HepG2 (cell line): Measurements from ENCODE around the gene GUCA2B. TPM values are rescaled to one million over a fixed set of nuclear protein-coding genes. Genes with fewer than 3 reads are reported as not detected.
A peak's percentile ranks its signal among the peaks of the same experiment; 100 is the strongest.

Experiments used
- ATAC-seq: fragments of 200-7000 bp; cut with Tn5 transposase; 3 replicates; pipeline ENCODE4 v1.9.1; 2020; ENCODE audit warnings: mild to moderate bottlenecking, moderate library complexity
- BruUV-seq: library from RNA; stranded (reverse); fragments of 400-500 nt; replicated peaks from 2 replicates; lab custom pipeline; 2021; lab: Mats Ljungman, UMichigan
- CTCF ChIA-PET: fragments of 300-600 bp; formaldehyde crosslinking; extraction: SDS; loops from one replicate; lab custom pipeline; 2021; ENCODE audit warnings: low total read pairs, inconsistent platforms, low intra/inter-chr PET ratio; lab: Yijun Ruan, JAX
- POLR2A ChIA-PET: fragments of 350-600 bp; sonication (Branson Sonifier 250); formaldehyde crosslinking; loops from one replicate; lab custom pipeline; 2020; ENCODE audit warnings: antibody characterized with exemption, inconsistent platforms; lab: Yijun Ruan, JAX
- DNase-seq: peaks from one replicate; pipeline ENCODE4 v3.0.0-alpha.2; 2015; ENCODE audit warnings: low spot score
- FAIRE-seq: peaks from 3 replicates; lab custom pipeline; 2011; peaks lifted over from hg19 to GRCh38; lab: Jason Lieb, UNC
- H2AFZ ChIP-seq: one replicate; pipeline ENCODE4 v1.6.1; 2011; ENCODE audit warnings: low read length, inconsistent platforms
- H3K27ac ChIP-seq: fragments of 300-600 bp; 3 replicates; pipeline ENCODE4 v1.8.0; 2011; ENCODE audit warnings: mixed run types, mild to moderate bottlenecking, mixed read lengths, low read length, inconsistent platforms; ENCODE audit not compliant: insufficient read depth; ENCODE audit errors: extremely low read length
- H3K27me3 ChIP-seq, 2 experiments: fragments of 200-600 bp in 1 of 2; 2 replicates in 1 of 2; 3 replicates in 1 of 2; pipeline versions ENCODE4 v1.6.0 to v1.8.0; 2011; ENCODE audit warnings: low read length in 2 of 2, mild to moderate bottlenecking in 2 of 2, moderate library complexity in 2 of 2, inconsistent platforms in 1 of 2; ENCODE audit not compliant: insufficient read depth in 2 of 2, control insufficient read depth in 1 of 2
- H3K36me3 ChIP-seq, 2 experiments: fragments of 200-600 bp in 1 of 2; replicated peaks in 1 of 2; 2 replicates in 1 of 2; 3 replicates in 1 of 2; pipeline versions ENCODE4 v1.5.1 to v1.8.0; 2011; ENCODE audit warnings: low read length in 2 of 2, inconsistent platforms in 1 of 2; ENCODE audit not compliant: insufficient read depth in 2 of 2, control insufficient read depth in 1 of 2
- H3K4me1 ChIP-seq: 2 replicates; pipeline ENCODE4 v1.5.1; 2012; ENCODE audit warnings: low read length, inconsistent platforms; ENCODE audit not compliant: insufficient read depth
- H3K4me2 ChIP-seq: 2 replicates; pipeline ENCODE4 v1.6.0; 2011; ENCODE audit warnings: low read depth, low read length, inconsistent platforms
- H3K4me3 ChIP-seq, 3 experiments: fragments of 200-600 bp in 1 of 3; sonication (generic), shearing (Covaris generic) in 1 of 3; replicated peaks in 1 of 3; 2 replicates each; pipeline ENCODE4 v1.5.1; 2011 to 2016; ENCODE audit warnings: low read length in 3 of 3, inconsistent platforms in 2 of 3, low read depth in 2 of 3, mild to moderate bottlenecking in 2 of 3, control low read depth in 1 of 3, mixed read lengths in 1 of 3; ENCODE audit not compliant: insufficient read depth in 1 of 3
- H3K79me2 ChIP-seq: one replicate; pipeline ENCODE4 v1.6.1; 2011; ENCODE audit warnings: low read length, inconsistent platforms; ENCODE audit not compliant: insufficient read depth
- H3K9ac ChIP-seq: 2 replicates; pipeline ENCODE4 v1.6.0; 2011; ENCODE audit warnings: mild to moderate bottlenecking, low read depth, low read length, inconsistent platforms; ENCODE audit not compliant: insufficient read depth
- H3K9me3 ChIP-seq: 2 replicates; pipeline ENCODE4 v1.5.1; 2012; ENCODE audit warnings: mild to moderate bottlenecking, low read length
- H4K20me1 ChIP-seq: 2 replicates; pipeline ENCODE4 v1.6.0; 2011; ENCODE audit warnings: inconsistent platforms, mild to moderate bottlenecking, low read length, moderate library complexity; ENCODE audit not compliant: insufficient read depth
- CENPT ChIP-seq: sonication (generic); formaldehyde crosslinking; IDR thresholded peaks from 2 replicates; pipeline ENCODE4 v1.8.0; 2022; ENCODE audit warnings: low read depth, mild to moderate bottlenecking, moderate library complexity, missing genetic modification reagents
- FIP1L1 ChIP-seq: fragments of 200-400 bp; formaldehyde crosslinking; IDR thresholded peaks from 2 replicates; pipeline ENCODE4 v1.6.1; 2018; ENCODE audit warnings: low read depth, mild to moderate bottlenecking, low read length, moderate library complexity, borderline replicate concordance; ENCODE audit not compliant: insufficient read depth
- ZNF224 ChIP-seq: sonication (generic); formaldehyde crosslinking; IDR thresholded peaks from 2 replicates; pipeline ENCODE4 v1.5.0; 2020; ENCODE audit warnings: mild to moderate bottlenecking, missing genetic modification reagents
- ZNF326 ChIP-seq: sonication (generic); formaldehyde crosslinking; IDR thresholded peaks from 2 replicates; pipeline ENCODE4 v1.4.0; 2020; ENCODE audit warnings: missing genetic modification reagents, borderline replicate concordance
- WGBS: methylation state at CpG from one replicate; pipeline ENCODE4 v1.1.6; 2017; ENCODE audit warnings: low lambda C conversion rate; 5-methylcytosine and 5-hydroxymethylcytosine counted together
- in situ Hi-C: cut with HindIII; loops from 2 replicates; pipeline ENCODE4 v1.10.0; 2017; ENCODE audit warnings: low pct_unique_long_range_greater_than_20kb; ENCODE audit not compliant: extremely low pct_ligation_motif_present
- intact Hi-C: fragments of 100-400 bp; cut with micrococcal nuclease; formaldehyde crosslinking; loops from one replicate; pipeline ENCODE4 v1.10.0; 2022; ENCODE audit not compliant: unreplicated experiment
- polyA plus RNA-seq, 8 experiments: library from polyadenylated mRNA; depleted of rRNA in 3 of 8; stranded (reverse) in 7 of 8; unstranded in 1 of 8; fragments of >200 nt; fragmentation: Illumina TruSeq in 4 of 8; extraction: Trizol in 4 of 8; gene quantifications; 2 replicates each; pipeline versions ENCODE4 v1.2.1 to v1.2.3, GENCODE V29; 2011 to 2016; ENCODE audit warnings: low read depth in 4 of 8, missing spikeins in 1 of 8, mixed read lengths in 1 of 8; ENCODE audit not compliant: insufficient read depth in 1 of 8
- total RNA-seq, 5 experiments: library from RNA; depleted of rRNA; stranded (reverse); fragments of >200 nt; fragmentation: Illumina TruSeq; extraction: Trizol; gene quantifications; 2 replicates each; pipeline ENCODE4 v1.2.3, GENCODE V29; 2016; ENCODE audit warnings: low read depth in 1 of 5
- TF ChIP-seq, protein P1 (sequence below): fragments of 450-650 bp; IDR thresholded peaks from 2 replicates; pipeline ENCODE4 v1.6.1; 2016

The GUCA2B gene
- total and polyA plus RNA-seq, 2 of the 13 experiments (the other 11 are each of a cell fraction or from before 2014, with no cell fraction given): not detected

DNA sequence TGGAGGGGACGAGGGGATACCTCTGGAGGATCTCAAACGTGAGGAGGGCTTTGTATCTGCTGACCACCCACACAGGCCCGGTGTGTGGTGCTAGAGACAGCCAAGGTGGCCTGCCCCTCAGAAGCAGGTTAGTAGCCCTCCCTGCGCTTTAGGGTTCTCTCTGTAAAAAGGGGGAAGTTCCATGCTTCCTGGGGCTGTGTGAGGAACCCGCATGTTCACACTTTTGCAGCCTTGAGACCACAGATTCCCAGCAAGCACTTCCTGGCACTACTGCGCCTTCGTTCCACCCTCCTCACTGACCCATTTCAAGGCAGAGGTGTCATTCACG, 7.9 kb upstream of the GUCA2B start:
- intact Hi-C loops (no loop called here), in situ Hi-C loops (loop anchor here (10.0 kb wide), 1 partner anchor 599 kb away; the partner anchor contains the start of gene CLDN19)
- Histone ChIP-seq H3K4me1 (peaks cover 8% of the 10 kb centered on the region; the same call in 1 of the 2 replicates), H3K36me3 (no peaks in the 10 kb centered on the region), H2AFZ (no peak overlapping the region), H3K79me2 (no peaks in the 10 kb centered on the region), H3K9me3 (no peaks in the 10 kb centered on the region), H3K4me3 (no peak overlapping the region; a peak in 1 of 6 replicates), H3K4me2 (no peak overlapping the region), H3K9ac (no peak overlapping the region), H3K27ac (no peak overlapping the region), H3K27me3 (peaks cover 3 to 46% of the 10 kb centered on the region in 2 experiments; a peak in 3 of 5 replicates), H4K20me1 (no peaks in the 10 kb centered on the region)
- 20% methylated on average over 5 of the region's 8 CpGs for WGBS
- DNase-seq: no peak
- no peak for ATAC-seq
- FAIRE-seq: no peak
- no peak for TF ChIP-seq ZNF326 (CRISPR knock-in tag)
- TF ChIP-seq ZNF224: no peak
- no peak for TF ChIP-seq FIP1L1
- POLR2A ChIA-PET: no interaction called here
- CTCF ChIA-PET: no interaction called here
- BruUV-seq: no TSS peak

DNA sequence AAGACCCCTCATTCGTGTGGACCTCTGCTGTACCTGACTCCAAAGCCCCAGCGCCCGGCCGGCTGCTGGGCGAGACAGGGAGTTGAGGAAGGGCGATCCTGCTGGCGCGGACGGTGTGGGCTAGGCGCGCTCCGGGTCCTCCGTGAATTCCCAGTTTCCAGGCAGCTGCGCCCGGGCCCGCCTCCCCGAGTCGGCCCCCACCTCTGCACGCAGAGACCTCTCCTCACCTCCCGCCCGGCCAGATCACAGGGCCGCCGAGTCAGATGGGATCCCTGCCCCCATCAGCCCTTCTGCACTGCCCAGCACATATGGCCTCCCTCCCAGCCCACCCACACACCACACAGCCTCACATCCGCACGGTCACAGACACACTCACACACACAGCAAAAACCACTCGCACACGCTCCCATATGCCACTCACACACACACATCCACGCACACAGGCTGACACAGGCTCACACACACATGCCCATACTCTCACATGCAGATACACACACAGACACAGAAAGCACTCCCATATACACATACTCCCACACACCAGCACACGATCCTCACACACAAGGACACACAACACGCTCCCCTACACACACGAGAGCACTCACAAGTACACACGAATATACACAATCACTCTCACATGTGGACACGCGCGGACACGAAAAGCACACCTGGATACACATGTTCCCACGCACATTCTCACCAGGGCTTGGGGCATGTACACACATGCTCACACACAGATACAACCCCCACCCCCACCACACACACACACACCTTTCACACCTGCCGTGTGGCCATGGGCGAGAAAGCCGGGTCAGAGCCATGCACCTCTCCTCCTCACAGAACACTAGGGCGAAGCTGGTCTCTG, 7.2 kb upstream of the GUCA2B start:
- Histone ChIP-seq H3K9me3 (no peaks in the 10 kb centered on the region), H3K4me1 (peaks cover 8% of the 10 kb centered on the region; the same call in 1 of the 2 replicates), H3K9ac (no peak overlapping the region), H3K27me3 (peaks cover 3 to 46% of the 10 kb centered on the region in 2 experiments; a peak in 3 of 5 replicates), H2AFZ (no peak overlapping the region), H4K20me1 (no peaks in the 10 kb centered on the region), H3K4me2 (no peak overlapping the region), H3K79me2 (no peaks in the 10 kb centered on the region), H3K36me3 (no peaks in the 10 kb centered on the region), H3K4me3 (no peak overlapping the region; a peak in 1 of 6 replicates), H3K27ac (no peak overlapping the region)
- WGBS: 27% methylated on average over 16 of the region's 41 CpGs
- FAIRE-seq (no peak), ATAC-seq (peak; percentile 17; the same call in 1 of the 3 replicates), DNase-seq (no peak)
- no peak for TF ChIP-seq CENPT (CRISPR knock-in tag)
- TF ChIP-seq, protein P1, sequence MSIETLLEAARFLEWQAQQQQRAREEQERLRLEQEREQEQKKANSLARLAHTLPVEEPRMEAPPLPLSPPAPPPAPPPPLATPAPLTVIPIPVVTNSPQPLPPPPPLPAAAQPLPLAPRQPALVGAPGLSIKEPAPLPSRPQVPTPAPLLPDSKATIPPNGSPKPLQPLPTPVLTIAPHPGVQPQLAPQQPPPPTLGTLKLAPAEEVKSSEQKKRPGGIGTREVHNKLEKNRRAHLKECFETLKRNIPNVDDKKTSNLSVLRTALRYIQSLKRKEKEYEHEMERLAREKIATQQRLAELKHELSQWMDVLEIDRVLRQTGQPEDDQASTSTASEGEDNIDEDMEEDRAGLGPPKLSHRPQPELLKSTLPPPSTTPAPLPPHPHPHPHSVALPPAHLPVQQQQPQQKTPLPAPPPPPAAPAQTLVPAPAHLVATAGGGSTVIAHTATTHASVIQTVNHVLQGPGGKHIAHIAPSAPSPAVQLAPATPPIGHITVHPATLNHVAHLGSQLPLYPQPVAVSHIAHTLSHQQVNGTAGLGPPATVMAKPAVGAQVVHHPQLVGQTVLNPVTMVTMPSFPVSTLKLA: peak; percentile 51
- ChIA-PET POLR2A (no interaction called here), CTCF (interaction anchor here (2.1 kb wide), 1 partner anchor 27 kb away, joined by 31 read pairs; no protein-coding TSS in a partner anchor)
- in situ Hi-C loops: loop anchor here (10.0 kb wide), 1 partner anchor 599 kb away; the partner anchor contains the start of gene CLDN19
- no TSS peak for BruUV-seq
- intact Hi-C loops: no loop called here
